D721Med (cell line): ENCODE results near the gene NOL4L.

ENCODE experiments used
- DNase-seq: peaks from one replicate; pipeline ENCODE4 v3.0.0; 2011; ENCODE audit warnings: low spot score; ENCODE audit not compliant: insufficient read length
- FAIRE-seq: peaks from 2 replicates; lab custom pipeline; 2011; peaks lifted over from hg19 to GRCh38; lab: Jason Lieb, UNC
- TF ChIP-seq, protein P1 (sequence below): IDR thresholded peaks from 2 replicates; pipeline ENCODE4 v1.5.1; 2012; ENCODE audit warnings: mild to moderate bottlenecking, control low read depth; ENCODE audit not compliant: insufficient read depth; ENCODE audit errors: missing control alignments

Gene NOL4L

DNA sequence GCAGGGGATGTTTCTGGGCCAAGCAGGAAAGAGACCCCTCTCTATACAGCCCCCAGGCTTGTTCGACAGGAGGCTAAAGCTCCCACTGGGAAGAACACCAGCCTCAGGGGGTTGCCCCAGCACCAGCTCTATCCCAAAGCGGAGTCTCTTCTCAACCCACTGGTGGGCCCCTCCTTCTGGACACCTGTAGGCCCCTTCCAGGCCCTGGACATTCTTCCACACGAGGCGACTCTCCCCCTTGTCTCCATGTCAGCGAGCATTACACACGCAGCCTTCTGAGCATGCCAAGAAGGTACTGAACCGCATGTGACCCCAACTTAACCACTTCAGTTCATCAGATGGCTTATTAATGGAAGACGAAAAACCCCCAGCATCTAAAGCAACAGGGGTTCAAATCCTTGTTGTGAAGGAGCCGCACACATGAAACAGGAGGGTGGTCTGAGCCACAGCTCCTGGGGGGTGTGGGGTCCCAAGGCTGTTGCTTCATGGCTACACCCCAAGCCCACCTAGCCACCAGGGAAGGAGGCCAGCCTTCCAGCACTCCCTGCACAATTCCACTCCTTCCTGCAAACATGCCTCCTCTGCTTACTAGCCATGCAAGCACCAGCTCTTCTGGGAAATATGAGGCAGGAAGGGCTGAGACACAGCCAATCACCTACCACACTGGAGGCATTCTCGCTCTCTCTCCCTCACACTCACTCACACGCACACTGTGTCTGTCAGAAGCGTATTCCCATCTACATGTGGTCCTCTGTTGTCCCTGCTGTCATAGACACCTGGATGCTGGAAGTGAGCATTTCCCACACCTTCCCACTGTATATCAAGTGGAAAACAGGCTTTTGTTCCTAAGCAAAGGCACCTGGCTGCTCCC is 104.5 kb downstream of the NOL4L start:
- FAIRE-seq (no peak), DNase-seq (no peak)
- TF ChIP-seq, protein P1, sequence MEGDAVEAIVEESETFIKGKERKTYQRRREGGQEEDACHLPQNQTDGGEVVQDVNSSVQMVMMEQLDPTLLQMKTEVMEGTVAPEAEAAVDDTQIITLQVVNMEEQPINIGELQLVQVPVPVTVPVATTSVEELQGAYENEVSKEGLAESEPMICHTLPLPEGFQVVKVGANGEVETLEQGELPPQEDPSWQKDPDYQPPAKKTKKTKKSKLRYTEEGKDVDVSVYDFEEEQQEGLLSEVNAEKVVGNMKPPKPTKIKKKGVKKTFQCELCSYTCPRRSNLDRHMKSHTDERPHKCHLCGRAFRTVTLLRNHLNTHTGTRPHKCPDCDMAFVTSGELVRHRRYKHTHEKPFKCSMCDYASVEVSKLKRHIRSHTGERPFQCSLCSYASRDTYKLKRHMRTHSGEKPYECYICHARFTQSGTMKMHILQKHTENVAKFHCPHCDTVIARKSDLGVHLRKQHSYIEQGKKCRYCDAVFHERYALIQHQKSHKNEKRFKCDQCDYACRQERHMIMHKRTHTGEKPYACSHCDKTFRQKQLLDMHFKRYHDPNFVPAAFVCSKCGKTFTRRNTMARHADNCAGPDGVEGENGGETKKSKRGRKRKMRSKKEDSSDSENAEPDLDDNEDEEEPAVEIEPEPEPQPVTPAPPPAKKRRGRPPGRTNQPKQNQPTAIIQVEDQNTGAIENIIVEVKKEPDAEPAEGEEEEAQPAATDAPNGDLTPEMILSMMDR = no peak

DNA sequence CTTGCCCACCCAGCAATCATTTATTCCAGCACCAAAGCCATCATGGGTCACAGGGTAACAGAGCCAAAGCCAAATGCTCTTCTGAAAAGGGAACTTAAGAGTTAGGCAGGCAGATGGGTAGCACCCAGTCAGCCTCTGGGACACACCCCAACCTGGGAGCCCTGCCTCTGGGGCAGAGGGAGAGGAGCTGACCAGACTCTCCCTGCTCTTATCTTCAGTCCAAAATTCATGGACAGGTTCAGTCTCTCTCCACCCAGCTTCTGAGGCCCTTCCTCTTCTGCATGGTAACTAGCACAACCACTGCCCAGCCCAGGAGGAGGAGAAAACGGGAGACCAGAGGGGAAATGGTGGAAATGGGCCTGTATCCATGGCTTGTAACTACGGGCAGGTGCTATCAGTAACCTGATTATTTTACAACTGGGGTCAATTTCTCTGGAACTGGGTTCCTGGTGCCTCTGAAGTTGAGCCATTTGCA is 105.4 kb downstream of the NOL4L start:
- DNase-seq (no peak), FAIRE-seq (no peak)
- TF ChIP-seq, protein P1 = no peak

DNA sequence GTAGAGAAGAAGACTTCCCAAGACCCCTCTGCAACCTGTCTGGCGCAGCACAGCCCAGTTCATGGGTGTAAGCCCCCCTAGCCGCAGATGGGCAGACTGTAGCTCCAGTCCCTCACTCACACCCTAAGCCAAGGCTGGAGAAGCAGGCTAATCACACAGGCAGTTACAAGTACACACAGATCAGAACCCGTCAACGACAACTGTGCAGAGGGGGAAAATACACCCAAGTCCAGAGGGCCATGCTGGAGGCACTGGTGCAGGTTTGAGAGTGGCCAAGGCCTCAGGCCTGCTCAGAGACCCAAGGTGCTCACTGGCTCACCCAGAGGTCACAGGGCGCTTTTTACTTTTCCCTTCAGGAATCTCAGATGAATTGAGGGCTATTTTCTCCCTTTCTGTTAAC is 106.1 kb downstream of the NOL4L start:
- DNase-seq (no peak), FAIRE-seq (no peak)
- TF ChIP-seq, protein P1 = no peak

DNA sequence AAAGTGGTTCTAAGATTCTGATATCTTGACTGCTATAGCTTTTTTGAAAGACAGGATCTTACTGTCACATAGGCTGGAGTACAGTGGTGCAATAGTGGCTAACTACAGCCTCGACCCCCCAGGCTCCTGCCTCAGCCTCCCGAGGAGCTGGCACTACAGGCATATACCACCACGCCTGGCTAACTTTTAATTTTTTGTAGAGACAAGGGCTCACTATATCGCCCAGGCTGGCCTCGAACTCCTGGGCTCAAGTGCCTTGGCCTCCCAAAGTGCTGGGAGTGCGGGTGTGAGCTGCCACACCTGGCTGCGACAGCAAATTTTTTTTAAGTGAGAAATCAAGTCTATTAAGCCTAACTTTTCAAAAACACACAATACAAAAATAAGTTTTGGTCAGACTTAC is 106.6 kb downstream of the NOL4L start:
- DNase-seq = no peak
- no peak for FAIRE-seq
- TF ChIP-seq, protein P1 = no peak

DNA sequence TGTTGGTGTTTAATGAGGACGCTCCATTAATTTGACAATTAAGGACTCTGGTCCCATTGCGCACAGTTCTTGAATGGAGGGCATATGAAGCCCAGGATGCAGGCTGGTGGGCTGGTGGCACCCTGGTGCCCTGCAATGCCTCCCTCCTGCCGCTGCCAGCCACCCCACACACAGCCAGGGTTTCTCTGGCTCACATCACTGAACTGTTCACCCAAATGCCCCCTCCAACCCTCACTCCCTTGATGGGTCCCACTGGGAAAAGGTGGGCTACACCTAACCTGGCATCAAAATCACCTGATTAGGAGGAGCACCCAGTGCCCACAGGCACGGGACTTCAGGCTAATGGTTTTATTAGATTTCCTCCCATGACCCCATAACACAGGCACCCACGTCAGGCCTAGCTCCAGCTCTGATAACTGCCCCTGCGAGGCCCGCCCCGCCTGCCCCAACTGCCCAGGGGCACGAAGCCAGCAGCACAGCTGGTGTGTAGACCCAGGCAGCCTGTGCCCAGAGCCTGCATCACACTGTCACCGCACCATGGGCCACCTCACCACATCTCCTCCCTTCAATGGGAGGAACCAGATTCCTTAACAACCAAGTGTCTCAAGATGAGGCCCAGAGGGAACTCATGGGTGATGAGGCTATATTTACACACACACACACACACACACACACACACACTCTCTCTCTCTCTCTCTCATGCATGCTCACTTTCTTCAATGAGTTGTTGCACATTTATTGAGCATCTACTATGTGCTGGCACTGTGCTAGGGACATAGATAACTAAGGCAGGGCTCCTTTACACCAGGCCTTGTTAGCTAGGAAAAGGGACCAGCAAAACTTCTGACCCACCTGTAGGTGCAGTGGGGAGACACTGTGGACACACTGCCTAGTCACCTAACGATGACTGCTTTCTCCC is 107.3 kb downstream of the NOL4L start:
- TF ChIP-seq, protein P1 = no peak
- FAIRE-seq = no peak
- DNase-seq = no peak

DNA sequence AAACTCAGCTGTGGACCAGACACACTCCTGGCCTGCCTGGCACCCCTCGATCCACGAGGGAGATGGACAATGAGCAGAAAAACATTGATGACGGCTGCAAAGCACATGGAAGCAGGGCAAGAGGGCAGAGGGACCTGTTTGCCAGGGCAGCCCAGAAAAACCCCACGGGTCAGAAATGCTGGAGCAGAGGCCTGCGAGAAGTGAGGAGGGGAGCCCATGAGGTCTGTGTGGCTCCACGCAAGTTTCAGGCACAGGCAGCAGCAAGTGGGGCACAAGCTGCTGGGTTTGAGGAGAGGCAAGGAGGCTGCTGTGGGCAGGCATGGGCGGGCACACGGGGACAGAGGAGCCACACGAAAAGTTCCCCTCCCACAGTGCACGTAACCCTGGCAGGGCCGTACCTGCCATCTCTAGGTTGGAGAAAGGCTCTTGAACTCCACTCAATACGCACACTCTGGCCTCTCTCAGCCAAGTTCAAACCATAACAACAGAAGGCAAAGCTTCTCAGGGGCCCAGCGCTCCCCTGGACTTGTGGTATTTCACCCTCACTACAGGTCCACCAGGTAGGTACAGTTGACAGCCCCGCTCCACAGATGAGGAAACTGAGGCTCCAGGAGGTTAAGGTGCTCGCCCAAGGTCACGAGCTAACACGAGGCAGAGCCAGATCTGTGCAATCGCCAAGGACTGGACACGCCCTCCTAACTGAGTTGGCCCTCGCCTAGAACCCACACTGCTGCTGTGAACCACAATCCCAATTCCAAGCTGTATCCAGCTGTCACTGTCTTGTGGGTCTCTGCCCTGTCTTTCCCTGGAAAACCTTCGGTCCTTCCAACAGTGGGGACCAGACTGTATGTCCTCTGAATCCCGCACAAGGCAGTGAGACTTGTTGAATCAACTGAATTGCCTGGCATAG is 108.2 kb downstream of the NOL4L start:
- DNase-seq (peak; percentile 21), FAIRE-seq (no peak)
- TF ChIP-seq, protein P1 = no peak
